ENCODE measurements around the gene SCP2.
"Not testable (repeated sequence)": the region's sequence is repeated elsewhere in the genome, so short reads cannot be mapped to it uniquely, and the experiment has no call there.

The SCP2 gene

GRCh38 chr1:52973841-52974240, 46.8 kb downstream of the SCP2 start:
- no peak for DNase-seq (ENCODE audit: low spot score)

GRCh38 chr1:52976183-52977035, 49.3 kb downstream of the SCP2 start:
- no peak for DNase-seq (ENCODE audit: low spot score)

GRCh38 chr1:52978045-52978444, 51.0 kb downstream of the SCP2 start:
- DNase-seq (ENCODE audit: low spot score) = no peak

GRCh38 chr1:52992733-52993132, 65.7 kb downstream of the SCP2 start:
- DNase-seq (ENCODE audit: low spot score) = not testable (repeated sequence)

- no peak for DNase-seq (ENCODE audit: low spot score)
These were observed 67.6 kb downstream of the SCP2 start for GRCh38 chr1:52994656-52995055.

- DNase-seq (ENCODE audit: low spot score) = no peak
These were observed 69.6 kb downstream of the SCP2 start for GRCh38 chr1:52996653-52997052.

GRCh38 chr1:53001128-53001527, 74.1 kb downstream of the SCP2 start:
- no peak for DNase-seq (ENCODE audit: low spot score)

- DNase-seq (ENCODE audit: low spot score) = not testable (repeated sequence)
These were observed 79.5 kb downstream of the SCP2 start for GRCh38 chr1:53006612-53007011.

- not testable (repeated sequence) for DNase-seq (ENCODE audit: low spot score)
These were observed 83.2 kb downstream of the SCP2 start for GRCh38 chr1:53010247-53010646.

GRCh38 chr1:53011175-53011574, 84.1 kb downstream of the SCP2 start:
- DNase-seq (ENCODE audit: low spot score) = no peak

- peak; percentile 73 for DNase-seq (ENCODE audit: low spot score)
These were observed 87.9 kb downstream of the SCP2 start for GRCh38 chr1:53014791-53015507.

GRCh38 chr1:53015508-53015860, 88.4 kb downstream of the SCP2 start:
- DNase-seq (ENCODE audit: low spot score) = no peak

GRCh38 chr1:53016705-53017104, 89.6 kb downstream of the SCP2 start:
- no peak for DNase-seq (ENCODE audit: low spot score)

GRCh38 chr1:53020588-53020987, 93.5 kb downstream of the SCP2 start:
- DNase-seq (ENCODE audit: low spot score) = no peak

- DNase-seq (ENCODE audit: low spot score) = no peak
These were observed 95.1 kb downstream of the SCP2 start for GRCh38 chr1:53022179-53022578.

GRCh38 chr1:53023546-53023945, 96.5 kb downstream of the SCP2 start:
- no peak for DNase-seq (ENCODE audit: low spot score)

- no peak for DNase-seq (ENCODE audit: low spot score)
These were observed 97.0 kb downstream of the SCP2 start for GRCh38 chr1:53024117-53024516.

- DNase-seq (ENCODE audit: low spot score) = no peak
These were observed 98.1 kb downstream of the SCP2 start for GRCh38 chr1:53025034-53025768.

GRCh38 chr1:53025769-53026112, 98.7 kb downstream of the SCP2 start:
- DNase-seq (ENCODE audit: low spot score) = no peak

- no peak for DNase-seq (ENCODE audit: low spot score)
These were observed 99.2 kb downstream of the SCP2 start for GRCh38 chr1:53026254-53026653.

GRCh38 chr1:53031732-53032131, 104.7 kb downstream of the SCP2 start:
- DNase-seq (ENCODE audit: low spot score) = no peak

GRCh38 chr1:53037159-53037558, 110.1 kb downstream of the SCP2 start:
- DNase-seq (ENCODE audit: low spot score) = no peak

GRCh38 chr1:53038566-53038965, 111.5 kb downstream of the SCP2 start:
- DNase-seq (ENCODE audit: low spot score) = no peak

All from left forelimb (tissue), 1 donor.